ENCODE results near the gene ARMC12.
"Not testable (repeated sequence)": the region's sequence is repeated elsewhere in the genome, so short reads cannot be mapped to it uniquely, and the experiment has no call there.

ARMC12 gene, protein sequence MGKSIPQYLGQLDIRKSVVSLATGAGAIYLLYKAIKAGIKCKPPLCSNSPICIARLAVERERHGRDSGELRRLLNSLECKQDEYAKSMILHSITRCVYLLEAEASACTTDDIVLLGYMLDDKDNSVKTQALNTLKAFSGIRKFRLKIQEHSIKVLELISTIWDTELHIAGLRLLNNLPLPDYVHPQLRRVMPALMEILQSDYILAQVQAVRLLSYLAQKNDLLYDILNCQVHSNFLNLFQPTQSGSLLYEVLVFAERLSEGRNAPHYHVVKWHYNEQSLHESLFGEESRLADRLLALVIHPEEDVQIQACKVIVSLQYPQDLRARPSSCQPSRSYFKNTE

DNA sequence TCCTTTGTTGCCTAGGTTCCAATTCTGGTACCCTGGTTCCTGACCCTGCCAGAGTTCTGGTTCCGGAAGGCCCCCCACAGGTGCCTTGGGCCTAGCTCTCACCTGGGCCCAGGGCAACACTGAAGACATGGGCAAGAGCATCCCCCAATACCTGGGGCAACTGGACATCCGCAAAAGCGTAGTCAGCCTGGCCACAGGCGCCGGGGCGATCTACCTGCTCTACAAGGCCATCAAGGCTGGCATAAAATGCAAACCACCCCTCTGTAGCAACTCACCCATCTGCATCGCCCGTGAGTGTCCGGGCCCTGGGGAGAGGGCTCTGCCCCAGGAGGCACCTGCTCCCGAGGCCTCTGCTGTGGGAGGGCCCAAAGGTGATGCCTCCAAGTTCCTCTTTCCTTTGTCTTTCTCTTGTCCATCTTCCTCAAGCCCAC, at the start of gene ARMC12:
Gene ARMC12, plus strand, starts transcription at position 51 of the 431 bp plus-strand sequence. Its CDS starts 77 bp downstream, at position 128.
- DNase-seq (ENCODE audit: low spot score) = no peak

DNA sequence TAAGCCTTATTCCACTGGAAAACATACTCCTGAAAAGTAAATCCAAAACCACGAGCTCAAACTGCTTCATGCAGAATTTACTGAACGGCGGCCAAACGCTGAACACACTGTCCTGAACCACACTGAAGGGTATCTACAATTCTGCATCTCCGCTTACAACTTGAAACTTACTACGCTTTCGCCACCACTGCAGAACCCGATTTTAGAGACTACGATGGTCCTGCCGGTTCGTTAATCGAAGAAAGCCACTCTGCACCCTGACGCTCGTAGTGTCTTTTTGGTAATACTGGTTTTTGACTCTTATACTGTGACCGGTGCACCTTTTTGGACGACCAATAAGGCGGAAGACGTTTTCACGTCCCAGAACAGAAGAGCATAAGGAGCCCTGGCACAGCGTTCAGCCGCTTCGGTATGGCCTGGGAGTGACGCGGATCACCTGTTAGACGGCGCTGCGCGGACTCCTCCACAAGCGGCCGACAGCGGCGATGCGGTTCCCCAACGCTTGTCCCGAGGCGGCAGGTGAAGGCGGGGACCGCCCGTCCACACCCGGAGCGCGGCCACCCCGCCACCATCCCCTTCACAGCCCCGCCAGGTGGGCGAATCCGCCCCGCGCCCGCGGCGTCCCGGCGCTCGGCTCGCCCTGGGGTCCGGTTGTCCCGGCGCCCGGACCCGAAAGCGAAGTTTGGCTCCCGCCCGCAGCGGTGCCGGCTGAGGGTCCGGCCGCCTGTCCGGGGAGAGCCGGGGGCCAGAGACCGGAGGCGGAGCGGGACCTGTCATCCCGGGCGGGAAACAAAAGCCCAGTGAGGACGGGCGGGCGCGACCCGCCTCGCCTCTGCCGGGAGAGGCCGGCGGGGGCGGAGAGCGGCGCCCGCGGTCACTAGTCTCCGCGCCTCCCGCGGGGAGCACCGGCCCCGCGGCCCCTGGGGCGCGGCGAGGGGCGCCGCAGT, 48.9 kb upstream of the ARMC12 start:
- DNase-seq (ENCODE audit: low spot score) = peak; percentile 52

DNA sequence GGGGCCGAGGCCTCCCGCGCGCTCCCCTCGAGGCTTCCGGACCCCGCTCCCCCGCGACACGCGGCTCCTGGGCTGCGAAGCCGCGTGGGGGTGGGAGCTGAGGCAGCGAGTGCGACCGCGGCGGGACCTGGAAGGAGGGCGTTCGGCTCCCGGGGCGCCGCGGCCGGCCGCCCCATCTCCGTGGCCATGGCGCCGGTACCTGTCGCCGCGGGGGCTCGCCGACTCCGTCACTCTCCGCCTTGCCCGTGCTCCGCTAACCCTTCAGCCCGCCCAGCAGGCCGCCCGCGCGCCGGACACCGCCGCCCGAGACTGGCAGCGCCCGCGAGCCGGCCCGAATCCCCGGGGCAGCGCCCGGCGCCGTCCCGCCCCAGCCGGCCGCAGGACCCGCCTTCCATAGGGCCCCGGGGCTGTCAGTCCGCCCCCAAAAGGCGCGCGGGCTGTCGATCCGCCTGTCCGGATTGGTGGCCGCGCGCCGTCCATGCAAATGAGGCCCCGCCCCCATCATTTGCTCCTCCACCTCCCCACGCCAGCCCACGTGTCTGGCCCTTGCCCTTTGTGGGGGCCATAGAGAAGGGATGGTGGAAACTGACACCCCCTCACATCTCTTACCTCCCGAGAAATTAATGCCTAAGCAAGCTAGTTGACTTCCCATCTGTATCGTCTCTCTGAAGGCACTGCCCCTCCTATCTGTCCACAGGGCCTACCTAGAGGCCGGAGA, 48.1 kb upstream of the ARMC12 start, which contains the start of gene FKBP5:
Gene FKBP5, minus strand, starts transcription at position 311 of the 718 bp plus-strand sequence. CDS start 46,091 bp downstream, outside the sequence.
- DNase-seq (ENCODE audit: low spot score) = peak; percentile 97

DNA sequence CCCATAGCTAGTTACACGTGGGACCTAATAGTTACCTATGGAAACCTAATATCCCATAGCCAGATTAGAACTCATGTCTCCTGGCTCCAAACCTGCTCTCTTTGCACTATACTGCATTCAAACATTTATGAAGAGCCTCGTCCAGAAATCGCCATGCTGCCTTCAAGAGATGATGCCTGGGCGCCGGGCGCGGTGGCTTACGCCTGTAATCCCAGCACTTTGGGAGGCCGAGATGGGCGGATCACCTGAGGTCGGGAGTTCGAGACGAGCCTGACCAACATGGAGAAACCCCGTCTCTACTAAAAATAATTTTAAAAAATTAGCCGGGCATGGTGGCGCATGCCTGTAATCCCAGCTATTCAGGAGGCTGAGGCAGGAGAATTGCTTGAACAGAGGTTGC, 46.8 kb upstream of the ARMC12 start:
- DNase-seq (ENCODE audit: low spot score) = not testable (repeated sequence)

DNA sequence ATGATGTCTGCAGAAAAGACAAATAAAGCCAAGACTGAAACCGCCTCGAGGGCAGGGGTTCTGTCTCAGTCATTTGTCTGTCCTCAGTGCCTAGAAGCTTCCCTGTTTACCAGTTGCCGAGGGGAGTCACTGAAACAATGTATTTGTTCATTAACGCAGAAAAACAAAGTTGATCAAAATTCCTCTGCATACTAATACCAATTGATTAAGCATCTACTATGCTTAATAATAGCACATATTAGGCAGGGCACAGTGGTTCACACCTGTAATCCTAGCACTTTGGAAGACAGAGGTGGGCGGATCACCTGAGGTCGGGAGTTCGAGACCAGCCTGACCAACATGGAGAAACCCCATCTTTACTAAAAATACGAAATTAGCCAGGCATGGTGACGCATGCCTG, 46.3 kb upstream of the ARMC12 start:
- DNase-seq (ENCODE audit: low spot score) = no peak

DNA sequence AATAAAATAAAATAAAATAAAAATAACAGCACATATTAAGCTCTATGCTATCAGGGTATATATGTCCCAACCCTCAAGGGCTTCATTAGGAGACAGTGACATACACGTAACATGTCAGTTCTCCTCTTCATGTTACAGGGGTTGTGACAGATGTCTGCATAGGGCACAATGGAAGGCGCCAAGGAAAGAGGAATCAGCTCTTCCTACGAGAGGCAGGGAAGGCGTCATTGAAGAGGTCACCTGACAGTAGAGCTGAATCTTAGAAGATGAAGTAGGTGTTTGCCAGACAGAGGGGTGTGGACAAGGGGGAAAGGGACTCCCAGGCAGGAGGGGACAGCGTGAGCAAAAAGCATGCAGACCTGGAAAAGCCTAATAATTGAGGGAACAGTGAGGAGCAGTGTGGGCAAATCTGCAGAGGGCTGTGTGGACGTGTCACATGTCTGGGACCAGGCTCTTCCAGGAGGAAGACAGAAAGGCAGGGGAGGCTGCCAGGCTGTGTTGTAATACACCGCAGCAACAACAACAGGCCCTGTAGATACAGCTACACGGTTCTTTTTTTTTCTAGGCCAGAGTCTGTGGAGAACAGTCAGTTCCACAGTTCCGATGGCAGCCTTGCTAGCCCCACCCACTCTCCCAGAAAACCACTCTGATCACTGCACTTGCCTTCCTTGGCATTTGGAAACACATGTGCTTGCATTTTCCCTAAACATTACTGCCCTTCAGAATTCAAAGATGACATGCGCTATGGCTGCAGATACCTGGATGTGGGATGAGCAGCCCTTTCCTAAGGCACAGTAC, 45.6 kb upstream of the ARMC12 start:
- peak; percentile 45 for DNase-seq (ENCODE audit: low spot score)

DNA sequence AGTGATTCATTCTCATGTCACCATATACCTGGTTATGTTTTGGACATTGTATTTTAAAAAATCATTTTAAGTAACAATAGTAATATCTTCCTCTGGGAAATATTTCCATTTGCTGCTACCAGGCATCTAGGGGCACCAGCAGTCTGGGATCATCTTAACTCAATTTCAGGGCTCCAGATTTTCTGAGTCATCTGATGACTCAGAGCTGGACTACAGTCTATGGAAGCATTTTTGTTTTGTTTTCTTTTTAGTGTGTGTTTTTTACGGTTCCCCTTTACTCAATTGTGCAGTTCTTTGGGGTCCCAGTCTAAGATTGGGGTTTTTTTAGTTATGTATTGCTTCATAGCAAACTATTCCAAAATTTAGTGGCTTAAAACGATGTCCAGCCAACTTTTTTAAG, 42.4 kb upstream of the ARMC12 start:
- peak; percentile 28 for DNase-seq (ENCODE audit: low spot score)

DNA sequence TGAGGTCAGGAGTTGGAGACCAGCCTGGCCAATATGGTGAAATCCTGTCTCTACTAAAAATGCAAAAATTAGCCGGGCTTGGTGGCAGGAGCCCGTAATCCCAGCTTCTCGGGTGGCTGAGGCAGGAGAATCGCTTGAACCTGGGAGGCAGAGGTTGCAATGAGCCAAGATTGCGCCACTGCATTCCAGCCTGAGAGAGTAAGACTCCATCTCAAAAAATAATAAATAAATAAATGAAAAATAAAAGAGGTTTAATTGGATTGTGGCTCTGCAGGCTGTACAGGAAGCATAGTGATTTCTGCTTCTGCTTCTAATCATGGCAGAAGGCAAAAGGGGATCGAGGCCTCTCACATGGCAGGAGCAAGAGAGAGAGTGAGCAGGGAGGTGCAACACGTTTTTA, 38.4 kb upstream of the ARMC12 start:
- DNase-seq (ENCODE audit: low spot score) = not testable (repeated sequence)

DNA sequence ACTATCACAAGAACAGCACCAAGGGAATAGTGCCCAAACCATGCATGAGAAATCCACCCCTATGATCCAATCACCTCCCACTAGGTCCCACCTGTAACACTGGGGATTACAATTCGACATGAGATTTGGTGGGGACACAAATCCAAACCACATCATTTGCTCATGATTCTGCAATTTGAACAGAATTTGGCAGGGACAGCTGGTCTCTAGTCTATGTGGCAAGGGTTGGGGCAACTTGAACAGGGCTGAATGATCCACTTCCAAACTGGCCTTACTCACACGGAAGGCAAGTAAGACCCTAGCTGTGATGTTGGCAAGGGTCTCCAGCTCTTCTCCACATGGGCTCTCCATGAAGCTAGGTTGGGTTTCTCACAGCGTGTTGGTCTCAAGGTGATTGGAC, 38.0 kb upstream of the ARMC12 start:
- no peak for DNase-seq (ENCODE audit: low spot score)

DNA sequence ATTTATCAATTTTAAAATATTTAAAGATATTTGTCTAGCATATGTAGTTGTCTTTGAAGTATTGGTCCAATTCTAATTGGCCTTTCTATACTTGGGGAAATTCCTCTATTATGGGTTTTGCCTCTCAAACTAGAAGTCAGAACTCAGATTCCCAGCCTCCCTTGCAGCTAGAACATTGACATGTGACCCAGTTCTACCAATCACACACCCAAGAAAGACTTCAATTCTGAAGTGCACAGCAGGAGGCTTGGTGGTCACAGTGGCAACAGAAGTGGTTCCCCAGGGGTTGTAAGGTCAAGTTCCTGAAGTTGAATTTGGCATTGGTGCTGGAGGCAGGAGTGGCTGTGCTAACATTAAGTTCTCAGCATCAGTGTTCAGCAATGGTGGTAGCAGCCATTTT, 33.3 kb upstream of the ARMC12 start:
- no peak for DNase-seq (ENCODE audit: low spot score)

DNA sequence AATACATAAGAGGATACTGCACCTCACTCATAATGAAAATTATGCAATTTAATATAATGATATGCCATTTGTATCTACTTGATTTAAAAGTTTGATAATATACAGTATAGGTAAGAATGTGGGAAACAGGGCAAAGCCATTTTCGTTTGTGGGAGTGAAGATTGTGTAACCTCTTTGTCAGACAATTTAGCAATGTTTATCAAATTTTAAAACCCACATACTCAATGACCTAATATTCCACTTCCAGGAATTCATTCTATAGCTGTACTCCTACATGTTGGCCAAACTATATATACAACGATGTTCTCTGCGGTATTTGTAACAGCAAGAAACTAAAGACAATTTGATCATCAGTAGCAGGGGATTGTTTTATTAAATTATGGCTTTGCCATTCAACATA, 30.4 kb upstream of the ARMC12 start:
- DNase-seq (ENCODE audit: low spot score) = no peak

DNA sequence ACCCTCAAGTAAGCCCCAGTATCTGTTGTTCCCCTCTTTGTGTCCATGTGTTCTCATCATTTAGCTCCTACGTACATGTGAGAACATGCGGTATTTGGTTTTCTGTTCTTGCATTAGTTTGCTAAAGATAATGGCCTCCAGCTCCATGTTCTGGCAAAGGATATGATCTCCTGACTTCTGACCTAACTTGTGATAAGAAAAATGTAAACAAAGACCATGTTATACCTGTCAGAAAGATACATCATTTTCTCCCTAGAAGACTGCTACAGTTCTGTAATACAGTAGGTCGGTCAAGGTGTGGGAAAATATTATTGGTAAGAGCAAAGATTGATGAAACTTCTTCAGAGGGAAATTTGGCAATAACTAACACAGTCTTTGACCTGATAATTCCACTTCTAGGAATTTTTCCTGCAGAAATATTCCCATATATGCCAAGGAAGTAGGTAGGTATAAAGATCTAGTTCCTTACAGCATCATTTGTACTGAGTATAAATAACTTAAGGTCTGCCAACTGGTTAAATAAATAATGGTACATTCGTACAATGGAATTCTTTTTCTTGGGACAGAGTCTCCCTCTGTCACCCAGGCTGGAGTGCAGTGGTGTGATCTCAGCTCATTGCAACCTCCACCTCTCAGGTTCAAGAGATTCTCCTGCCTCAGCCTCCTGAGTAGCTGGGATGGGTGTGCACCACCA, 29.0 kb upstream of the ARMC12 start:
- DNase-seq (ENCODE audit: low spot score) = no peak

DNA sequence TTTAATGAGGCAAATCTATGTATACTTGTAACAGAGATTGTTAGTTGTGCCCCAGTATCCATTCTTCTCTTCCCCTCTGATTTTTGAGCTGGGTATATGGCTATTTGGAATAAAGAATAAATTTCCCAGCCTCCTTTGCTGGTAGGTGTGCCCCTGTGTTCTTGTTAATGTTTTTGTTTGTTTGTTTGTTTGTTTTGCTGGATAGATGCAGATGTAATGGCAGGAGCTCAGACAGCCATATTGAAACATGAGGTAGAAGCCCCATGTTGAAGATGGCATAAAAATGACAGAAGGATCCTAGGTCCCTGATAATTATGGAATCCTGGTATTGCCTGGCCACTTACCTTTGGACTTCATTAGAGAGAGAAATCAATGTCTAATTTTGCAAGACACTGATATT, 28.2 kb upstream of the ARMC12 start:
- no peak for DNase-seq (ENCODE audit: low spot score)

DNA sequence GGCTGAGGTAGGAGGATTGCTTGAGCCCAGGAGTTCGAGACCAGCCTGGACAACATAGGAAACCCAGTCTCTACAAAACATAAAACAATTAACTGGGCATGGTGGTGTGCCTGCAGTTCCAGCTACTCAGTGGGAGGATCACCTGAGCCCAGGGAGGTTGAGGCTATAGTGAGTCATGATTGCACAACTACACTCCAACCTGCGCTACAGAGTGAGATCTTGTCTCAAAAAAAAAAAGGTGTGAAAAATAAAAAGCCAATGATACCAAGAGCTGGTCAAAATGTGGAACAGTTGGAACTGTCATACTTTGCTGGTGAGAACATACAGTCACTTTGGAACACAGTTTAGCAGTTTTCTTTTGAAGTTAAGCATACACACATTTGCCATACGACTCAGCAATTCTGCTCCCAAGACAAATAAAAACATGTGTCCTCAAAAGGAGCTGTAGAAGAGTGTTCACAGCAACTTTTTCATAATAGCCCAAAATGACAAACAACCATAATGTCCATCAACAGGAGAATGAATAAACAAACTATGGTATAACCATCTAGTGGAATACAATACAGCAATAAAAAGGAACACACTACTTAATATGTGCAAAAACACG, 26.5 kb upstream of the ARMC12 start:
- no peak for DNase-seq (ENCODE audit: low spot score)

DNA sequence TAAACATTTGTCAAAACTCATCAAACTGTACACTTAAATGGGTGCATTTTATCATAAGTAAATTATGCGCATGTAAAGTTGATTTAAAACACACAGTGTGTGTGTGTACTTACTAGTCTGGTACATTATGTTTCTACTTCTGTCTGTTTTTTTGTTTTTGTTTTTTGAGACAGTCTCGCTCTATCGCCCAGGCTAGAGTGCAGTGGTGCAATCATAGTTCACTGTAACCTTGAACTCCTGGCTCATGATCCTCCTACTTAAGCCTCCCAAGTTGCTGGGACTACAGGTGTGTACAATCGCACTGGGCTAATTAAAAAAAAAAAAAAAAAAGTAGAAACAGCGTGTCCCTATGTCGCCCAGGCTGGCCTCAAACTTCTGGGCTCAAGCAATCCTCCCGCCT, 25.1 kb upstream of the ARMC12 start:
- no peak for DNase-seq (ENCODE audit: low spot score)

DNA sequence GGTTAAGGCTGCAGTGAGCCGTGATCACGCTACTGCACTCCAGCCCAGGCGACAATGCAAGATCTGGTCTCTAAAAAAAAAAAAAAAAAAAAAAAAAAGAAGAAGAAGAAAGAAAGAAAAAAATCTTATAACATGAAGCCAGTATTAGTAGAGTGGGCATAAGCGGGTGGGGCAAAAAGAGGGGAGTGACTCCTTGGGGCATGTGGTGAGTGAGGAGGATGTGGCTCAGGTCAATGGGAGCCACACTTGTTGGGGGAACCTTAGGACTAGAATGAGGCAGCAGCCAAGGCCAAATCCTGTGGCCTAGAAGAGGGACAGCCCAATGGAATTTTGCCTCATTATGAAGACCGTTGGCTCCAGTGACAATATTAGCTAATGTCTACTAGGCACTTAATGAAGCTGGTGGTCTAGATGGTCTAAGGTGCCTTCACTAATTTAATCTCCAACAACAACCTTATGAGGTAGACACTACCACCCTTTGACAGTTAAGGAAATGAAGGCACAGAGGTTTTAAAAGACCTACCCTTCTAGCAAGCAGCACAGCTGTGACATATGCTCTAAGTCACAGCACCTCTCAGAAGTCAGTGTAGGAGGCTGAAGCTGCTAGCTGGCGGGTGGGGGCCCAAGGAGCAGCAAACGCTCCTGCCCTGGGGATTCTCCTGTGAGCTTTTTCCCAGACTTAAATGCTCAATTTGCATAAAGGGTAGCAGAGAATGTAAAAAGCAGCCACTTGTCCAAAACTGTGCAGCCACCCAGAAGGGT, 23.6 kb upstream of the ARMC12 start:
- DNase-seq (ENCODE audit: low spot score) = no peak

DNA sequence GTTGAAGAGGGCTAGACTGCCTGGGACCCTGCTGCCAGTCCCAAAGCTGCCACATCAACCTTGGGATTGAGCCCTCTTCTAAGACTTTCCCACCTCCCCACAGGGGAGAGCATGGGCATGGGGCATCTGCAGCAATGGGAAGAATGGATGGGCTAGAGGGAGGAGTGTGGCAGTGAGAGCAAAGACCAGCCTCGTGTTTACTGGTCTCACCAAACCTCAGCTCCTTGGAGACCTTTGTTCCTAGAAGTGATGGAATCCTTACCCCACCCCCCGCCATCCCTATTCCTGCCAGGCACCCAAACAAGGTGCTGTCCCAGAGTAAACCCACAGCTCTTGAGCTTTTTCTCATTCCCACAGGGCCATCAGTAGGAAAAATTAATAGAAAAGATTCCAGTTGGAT, 20.0 kb upstream of the ARMC12 start:
- DNase-seq (ENCODE audit: low spot score) = no peak

DNA sequence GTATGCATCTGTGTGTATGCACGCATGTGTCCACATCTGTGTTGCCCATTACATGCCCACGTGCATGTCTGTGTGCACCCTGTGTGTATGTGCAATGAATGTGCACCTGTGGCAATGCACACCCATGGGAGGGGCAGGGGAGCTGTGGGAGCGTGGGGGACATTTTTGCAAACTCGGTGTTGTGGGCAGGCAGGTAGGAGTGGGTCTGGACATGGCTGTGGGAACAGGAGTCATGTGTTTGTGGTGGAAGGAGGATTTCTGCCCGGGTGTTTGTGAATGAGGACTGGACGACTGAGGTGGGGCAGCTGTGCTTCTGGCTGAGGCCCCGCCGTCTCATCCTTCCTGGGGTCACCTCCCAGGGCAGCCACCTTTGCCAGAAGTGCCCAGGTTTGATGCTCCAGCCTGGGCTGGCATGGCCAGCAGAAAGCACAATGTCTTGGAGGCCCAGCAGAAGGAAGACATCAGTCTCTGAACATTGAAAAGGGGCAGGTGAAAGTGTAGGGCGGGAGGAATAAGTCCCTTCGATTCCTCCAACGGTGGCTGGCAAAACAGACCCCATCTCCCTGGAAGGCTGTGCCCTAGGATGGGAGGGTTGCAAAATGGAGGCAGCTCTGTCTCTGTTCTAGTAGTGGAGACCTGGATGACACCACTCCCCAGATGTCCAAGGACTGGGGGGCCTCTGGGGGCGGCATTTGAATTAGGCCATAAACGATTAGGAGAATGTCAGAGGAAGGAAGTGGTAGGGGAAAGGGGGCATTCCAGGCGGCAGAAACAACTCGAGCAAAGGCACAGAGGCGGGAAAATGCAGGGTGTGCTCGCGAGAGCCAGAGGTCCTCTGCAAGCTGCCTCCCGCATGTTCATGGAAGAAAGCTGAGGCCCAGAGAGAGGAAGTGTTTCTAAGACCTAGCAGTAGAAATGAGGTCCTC, 19.1 kb upstream of the ARMC12 start:
- no peak for DNase-seq (ENCODE audit: low spot score)

DNA sequence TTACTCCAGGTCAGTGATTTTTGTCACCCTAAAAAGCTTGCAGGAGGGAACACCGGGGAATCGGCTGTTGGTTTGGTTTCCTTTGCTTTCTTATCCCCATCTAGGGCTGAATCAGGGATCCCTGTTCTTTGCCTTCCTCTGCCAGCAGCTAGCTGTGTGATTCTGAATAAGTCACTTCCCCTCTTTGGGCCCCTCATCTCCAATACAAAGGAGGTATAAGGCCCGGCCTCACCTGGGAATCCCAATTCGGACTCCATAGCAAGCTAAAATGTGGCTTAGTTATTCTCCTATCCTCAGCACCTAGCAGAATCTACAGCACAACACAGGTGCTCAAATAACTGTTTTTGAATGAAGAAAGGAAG, 18.5 kb upstream of the ARMC12 start:
- DNase-seq (ENCODE audit: low spot score) = no peak
